Lower leg skin (tissue), 3 donors: ENCODE results near the gene USP3.

ENCODE experiments used
- CTCF ChIP-seq, 3 donors: fragments of 450-650 bp; IDR thresholded peaks; one replicate each; pipeline ENCODE4 v1.5.1; 2016; ENCODE audit warnings: antibody characterized with exemption in 3 of 3, mild to moderate bottlenecking in 3 of 3, moderate library complexity in 2 of 3
- POLR2A ChIP-seq, 2 donors: fragments of 450-650 bp; IDR thresholded peaks; one replicate each; pipeline ENCODE4 v1.6.1; 2016 to 2017; ENCODE audit warnings: antibody characterized with exemption in 2 of 2, mild to moderate bottlenecking in 1 of 2, moderate library complexity in 1 of 2

DNA sequence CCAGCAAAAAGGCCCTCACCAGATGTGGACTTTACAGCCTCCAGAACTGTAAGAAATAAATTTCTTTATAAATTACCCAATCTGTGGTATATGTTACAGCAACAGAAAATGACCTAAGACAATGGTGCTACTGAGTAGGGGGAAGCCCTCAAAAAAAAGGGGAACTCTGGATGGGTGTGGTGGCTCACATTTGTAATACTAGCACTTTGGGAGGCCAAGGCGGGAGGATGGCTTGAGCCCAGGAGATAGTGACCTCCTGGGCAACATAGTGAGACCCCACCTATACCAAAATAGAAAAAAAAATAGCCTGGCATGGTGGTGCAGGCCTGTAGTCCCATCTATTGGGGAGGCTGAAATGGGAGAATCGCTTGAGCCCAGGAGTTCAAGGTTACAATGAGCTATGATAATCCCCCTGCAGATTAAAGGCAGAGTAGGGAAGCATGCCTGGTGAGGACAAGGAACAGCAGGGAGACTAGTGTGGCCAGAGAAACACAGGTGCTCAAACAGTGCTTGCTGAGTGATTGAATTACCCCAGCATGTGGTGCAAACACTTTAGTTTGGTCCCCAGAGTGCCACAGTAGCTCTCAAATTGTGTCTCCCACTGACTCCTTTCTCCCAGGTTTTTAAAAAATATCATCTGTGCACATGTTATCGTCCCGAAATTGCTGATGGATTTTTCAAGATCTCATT lies 13.9 kb upstream of the USP3 start:
- TF ChIP-seq CTCF (IDR thresholded peaks at IDR 0.05): no peak
- no peak for TF ChIP-seq POLR2A (IDR thresholded peaks at IDR 0.05)
